Breast epithelium (tissue), 3 donors: Measurements from ENCODE around the gene HBA2.
"Not testable (repeated sequence)": the region's sequence is repeated elsewhere in the genome, so short reads cannot be mapped to it uniquely, and the experiment has no call there.

Source experiments
- POLR2A ChIP-seq: fragments of 450-650 bp; IDR thresholded peaks from one replicate; pipeline ENCODE4 v1.6.1; 2016; ENCODE audit warnings: antibody characterized with exemption, mild to moderate bottlenecking, moderate library complexity
- TF ChIP-seq, protein P1 (sequence below), 3 donors: fragments of 450-650 bp; IDR thresholded peaks; one replicate each; pipeline ENCODE4 v1.5.1; 2016 to 2017; ENCODE audit warnings: antibody characterized with exemption in 3 of 3, mild to moderate bottlenecking in 3 of 3, moderate library complexity in 3 of 3

DNA sequence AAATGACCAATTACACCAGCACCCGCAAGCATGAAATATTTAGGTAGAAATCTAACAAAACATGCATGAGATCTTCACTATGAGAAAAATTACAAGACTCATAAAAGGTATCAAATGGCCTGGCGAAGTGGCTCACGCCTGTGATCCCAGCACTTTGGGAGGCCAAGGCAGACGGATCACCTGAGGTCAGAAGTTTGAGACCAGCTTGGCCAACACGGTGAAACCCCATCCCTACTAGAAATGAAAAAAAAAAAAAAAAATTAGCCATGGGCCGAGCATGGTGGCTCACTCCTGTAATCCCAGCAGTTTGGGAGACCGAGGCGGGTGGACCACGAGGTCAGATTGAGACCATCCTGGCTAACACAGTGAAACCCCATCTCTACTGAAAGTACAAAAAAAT is 31.4 kb downstream of the HBA2 start:
- TF ChIP-seq, protein P1, sequence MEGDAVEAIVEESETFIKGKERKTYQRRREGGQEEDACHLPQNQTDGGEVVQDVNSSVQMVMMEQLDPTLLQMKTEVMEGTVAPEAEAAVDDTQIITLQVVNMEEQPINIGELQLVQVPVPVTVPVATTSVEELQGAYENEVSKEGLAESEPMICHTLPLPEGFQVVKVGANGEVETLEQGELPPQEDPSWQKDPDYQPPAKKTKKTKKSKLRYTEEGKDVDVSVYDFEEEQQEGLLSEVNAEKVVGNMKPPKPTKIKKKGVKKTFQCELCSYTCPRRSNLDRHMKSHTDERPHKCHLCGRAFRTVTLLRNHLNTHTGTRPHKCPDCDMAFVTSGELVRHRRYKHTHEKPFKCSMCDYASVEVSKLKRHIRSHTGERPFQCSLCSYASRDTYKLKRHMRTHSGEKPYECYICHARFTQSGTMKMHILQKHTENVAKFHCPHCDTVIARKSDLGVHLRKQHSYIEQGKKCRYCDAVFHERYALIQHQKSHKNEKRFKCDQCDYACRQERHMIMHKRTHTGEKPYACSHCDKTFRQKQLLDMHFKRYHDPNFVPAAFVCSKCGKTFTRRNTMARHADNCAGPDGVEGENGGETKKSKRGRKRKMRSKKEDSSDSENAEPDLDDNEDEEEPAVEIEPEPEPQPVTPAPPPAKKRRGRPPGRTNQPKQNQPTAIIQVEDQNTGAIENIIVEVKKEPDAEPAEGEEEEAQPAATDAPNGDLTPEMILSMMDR (IDR thresholded peaks at IDR 0.05) = not testable (repeated sequence)
- TF ChIP-seq POLR2A = not testable (repeated sequence)
